ENCODE data around the gene MAST4.
A peak's percentile ranks its signal among the peaks of the same experiment; 100 is the strongest.

MAST4 gene

DNA sequence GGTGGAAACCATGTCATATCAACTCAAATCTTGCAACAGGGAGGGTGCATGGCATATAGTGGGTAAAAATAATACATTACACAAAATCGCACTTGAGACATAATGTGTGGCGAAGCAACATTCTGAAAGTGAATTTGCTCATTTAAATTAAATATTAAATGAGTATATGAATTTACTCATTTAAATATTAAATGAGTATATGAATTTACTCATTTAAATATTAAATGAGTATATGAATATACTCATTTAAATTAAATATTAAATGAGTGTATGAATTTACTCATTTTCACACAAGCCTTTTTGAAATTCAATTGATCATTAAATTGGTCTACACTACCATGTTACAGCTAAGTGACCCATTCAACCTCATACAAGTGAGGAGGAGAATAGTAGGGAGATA is 10.5 kb downstream of the MAST4 start:
- no peak for DNase-seq

DNA sequence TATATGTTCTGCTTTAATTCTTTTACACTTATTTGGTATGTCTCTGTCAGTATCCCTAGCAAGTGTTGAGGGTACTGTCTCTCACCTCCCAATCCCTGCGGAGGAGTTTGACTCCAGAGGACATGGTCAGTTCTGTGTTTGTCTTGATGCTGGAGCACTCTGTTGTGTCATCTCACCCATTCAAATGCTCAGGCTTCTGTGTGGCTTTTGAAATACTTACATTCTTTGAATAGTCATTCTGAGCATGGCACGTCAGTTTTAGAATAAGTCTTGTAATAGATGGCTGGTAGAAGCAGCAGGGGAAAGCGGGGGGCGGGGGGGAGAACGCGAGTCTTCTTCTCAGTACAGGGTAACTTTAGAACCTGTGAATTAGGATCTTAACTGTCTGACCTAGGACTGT is 12.3 kb downstream of the MAST4 start:
- DNase-seq = no peak

DNA sequence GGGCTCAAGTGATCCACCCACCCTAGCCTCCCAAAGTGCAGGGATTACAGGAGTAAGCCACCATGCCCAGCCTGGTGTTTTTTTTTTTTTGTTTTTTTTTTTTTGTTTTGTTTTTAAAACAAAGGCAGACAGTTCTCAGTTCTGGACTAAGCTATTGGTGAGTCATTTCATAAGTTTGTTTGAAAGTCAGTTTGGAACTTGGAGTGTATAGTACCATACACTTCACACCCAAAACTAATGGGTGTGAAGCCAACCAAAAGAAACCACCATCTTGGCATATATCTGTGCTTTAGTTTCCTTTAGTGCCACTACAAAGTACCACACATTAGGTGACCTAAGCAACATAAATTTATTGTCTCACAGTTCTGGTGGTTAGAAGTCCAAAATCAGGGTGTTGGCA is 13.4 kb downstream of the MAST4 start:
- DNase-seq = no peak

DNA sequence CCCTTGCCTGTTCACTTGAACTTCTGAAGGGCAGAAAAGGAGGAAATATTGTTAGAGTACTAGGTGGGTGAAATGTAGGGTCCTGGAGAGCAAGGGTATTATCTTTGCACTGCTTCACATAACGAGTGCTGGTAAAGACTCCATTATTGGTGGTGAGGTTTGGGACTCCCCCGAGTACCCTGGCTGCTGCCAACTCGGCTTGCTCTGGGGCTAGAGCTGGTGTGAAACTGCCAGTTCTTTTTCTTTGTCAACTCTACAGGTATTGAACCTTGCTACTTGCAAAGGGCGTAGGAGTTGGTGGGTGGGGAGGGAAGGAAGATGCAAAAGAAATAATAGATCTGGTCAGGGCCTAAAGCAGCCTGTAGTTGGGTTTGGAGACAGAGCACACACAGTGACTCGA is 16.0 kb downstream of the MAST4 start:
- DNase-seq = no peak

DNA sequence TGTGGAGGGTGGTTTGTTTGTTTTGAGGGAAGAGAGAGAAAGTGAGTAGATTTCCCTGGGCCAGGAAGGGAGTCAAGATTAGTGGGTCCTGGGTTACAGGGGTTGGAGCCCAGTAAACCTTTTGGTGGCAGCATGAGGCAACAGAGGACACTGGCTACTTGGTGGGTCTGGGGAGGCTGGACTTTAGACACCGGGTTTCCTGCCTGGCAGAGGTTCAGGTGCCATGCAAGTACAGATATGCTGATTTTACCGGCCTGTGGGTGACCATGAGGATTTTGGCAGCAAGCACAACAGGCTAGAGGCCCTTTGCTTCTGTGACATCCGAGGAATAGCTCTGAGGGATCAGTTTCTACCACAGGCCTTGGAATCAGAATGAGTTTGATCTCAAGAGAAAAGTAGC is 18.9 kb downstream of the MAST4 start:
- no peak for DNase-seq

DNA sequence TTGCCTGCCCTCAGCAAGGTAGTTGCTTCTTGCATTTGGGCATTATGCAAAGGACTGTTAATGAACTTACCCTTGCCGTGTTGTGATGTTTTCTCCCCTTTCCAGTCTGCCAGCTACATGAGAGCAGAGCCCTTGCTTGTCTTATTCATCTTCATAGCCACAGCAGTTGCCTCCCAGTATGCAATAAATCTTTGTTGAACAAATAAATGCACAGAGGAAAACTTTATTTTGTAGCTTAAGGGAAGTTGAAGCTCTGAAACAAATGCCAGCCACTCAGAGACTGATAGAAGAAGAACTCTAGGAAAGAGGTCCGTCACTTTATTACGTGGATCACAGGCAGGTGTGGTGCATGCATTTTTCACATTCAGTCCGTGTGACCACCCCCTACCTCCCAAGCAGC is 19.7 kb downstream of the MAST4 start:
- DNase-seq = no peak

DNA sequence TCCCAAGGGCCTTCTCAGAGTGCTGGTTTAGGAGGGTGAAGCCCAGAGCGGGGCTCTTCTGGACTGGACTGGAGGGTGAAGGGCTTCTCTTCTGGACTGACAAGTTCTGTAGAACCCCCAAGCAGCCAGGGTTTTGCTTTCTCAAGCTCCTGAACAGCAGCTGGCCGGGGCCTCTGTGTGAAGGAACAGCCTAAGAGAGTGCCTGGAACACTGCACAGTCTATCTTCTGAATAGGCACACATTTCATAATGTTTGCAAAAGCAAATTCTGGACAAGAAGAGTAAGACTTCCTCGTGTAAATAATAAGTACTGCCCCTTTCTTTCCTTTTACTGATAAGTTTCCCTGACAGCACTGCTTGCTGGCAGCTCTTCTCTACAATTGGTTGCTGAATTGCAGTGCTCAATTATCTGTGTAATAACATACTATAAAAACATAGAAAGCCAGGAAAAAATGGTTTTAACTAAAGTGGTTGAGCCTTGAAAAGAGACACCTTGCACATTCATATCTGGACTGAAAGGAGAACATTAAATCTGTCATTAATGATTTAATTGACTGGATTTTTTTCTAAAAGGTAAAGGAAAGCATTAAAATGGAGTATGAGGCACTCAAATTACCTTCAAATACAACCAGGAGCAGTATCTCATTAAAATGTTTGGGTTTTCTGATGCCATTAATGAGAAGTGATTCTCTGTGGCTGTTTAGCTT is 20.5 kb downstream of the MAST4 start:
- DNase-seq = peak; percentile 16

DNA sequence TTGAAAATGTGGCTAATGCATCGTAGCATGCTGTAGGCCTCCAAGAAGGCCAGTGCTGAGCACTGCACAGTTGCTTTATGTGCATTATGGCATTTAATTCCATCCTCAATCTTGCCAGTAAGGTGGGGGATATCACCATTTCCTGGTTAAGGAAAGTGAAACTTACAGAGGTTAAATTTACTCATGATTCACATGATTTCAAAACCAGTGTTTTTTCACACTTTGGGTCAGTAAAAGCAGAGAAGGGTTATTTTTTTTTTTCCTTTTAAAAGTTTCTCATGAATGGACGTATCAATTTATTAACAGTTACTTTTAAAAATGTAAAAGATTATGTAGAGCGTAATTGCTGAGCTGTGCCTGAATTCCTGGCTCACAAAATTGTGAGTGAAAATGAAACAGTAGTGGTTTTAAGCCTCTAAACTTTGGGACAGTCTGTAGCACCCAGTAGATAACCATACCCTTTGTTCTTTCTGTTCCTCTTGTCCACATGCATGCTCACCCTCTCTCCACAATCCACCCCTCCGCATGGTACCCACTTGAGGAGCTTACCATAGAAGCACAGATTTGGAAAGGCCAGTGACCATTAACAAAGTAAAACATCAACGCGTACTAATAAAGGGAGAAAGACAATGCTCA is 21.2 kb downstream of the MAST4 start:
- no peak for DNase-seq

DNA sequence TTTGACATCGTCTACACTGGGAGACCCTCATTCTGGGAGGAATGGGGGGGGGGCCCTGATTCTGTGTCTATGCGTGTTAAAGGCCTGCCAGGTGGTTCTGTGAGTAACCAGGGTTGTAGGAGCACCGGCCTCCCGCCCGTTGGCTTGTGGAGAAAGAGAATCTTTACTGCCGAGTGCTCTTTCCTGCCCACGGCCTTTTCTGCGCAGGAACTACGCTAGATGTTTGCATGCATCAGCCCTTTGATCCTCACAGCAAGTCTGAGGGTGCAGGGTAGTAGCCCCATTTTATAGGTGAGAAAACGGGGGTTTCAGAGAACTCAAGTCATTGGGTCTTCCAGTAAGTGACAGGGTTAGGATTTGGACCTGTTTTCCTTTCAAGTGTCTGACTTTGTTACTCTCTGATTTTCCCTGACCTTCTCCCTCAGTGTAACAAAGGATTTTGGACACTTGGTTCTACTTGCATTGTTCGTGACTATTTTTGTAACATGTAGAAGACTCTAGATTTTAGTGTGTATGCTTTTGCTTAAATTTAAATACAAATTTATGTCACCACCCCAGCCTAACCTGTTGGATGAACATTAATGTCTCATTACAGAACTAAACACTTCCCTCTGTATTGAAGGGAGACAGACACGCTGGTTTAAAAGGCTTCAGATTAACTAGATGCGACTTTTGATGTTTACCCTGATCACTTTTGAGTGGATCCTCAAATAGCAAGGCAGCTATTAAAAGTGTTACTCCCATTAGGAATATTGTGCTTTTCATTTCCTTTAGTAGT is 22.0 kb downstream of the MAST4 start:
- peak; percentile 45 for DNase-seq

DNA sequence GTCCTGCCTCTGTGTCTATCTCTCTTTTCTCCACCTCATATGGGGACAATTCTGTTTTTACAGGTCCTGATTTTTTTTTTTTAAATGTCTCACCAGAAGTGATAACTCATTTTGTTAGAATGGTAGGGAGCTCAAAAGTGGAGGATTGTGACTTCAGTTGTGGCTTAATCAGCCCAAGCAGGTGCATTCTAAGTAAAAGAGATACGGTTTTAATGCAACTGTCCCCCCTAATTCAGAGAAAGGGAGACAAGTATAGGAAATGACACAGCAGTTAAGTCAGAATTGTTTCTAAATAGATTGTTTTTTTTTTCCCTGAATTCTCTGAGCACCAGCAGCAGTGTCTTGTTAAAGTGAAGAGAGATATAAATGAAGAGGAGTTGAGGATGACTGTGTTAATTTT is 24.5 kb downstream of the MAST4 start:
- DNase-seq = no peak

DNA sequence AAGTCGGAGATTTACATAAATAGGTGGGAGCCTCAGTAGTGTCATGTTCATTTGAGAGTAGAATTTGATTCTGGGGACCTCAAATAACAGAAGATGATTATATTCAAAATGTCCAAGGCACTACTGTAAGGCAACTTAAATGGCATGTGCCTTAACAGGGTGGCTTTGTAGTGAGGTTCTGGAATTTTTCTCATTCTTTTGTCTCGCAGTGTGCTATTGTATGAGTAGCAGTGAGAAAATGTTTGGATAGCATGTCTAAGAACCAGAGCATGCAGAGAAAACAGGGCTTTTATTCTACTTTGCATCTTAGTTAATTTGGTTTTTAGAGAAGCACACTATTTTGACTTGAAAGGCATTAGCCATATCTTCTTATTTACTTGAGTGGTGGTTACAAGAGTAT is 25.0 kb downstream of the MAST4 start:
- no peak for DNase-seq

DNA sequence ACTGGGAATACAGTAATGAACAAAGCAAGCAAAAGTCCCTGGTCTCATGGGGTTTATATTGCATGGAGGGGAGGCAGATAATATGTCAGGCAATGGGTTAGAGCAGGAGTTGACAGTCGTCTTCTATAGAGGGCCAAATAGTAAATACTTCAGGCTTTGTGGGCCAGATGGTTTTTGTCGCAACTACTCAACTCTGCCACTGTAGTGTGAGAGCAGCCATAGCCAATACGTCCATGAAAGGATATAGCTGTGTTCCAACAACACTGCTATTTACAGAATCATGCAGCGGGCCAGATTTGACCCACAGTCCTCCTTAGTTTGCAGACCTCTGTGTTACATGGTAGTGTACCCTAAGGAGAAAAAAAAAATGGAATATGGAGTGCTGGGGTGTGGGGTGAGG is 25.5 kb downstream of the MAST4 start:
- no peak for DNase-seq

DNA sequence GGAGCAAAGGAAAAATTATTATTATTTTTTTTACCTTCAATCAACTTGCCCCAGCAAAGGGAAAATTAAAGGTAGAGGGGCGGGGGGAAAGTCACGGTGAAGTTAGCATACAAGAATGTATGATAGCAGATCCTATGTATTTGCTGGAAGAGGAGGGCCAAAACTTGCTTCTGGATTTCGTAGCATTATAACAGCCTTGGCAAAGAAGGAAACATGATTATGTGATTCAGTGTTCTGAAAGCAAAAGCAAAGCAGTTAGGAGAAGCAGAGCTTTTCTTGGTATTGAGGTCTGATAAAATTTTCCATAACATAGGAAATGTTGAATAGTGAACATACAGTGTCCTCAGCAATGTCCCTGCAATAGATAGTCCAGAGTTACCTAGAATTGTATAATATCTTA is 32.4 kb downstream of the MAST4 start:
- DNase-seq = no peak

DNA sequence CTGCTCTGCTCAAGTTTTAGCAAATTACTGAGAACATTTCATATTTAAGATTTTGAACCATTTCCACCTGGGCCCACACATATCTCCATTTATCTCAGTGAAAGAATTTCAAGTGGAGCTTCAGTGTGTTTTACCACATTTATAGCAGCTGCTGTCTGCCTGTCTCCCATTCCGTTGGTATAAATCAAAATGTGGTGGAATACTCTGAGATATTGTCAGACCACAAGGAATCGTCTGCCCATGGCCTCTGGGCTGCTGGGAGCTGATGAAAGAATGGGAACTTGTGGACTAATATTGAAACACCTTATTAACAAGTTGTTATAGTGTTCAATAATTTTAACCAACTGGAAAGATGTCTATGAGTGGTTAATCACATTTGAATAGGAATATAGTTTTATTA is 33.3 kb downstream of the MAST4 start:
- no peak for DNase-seq

DNA sequence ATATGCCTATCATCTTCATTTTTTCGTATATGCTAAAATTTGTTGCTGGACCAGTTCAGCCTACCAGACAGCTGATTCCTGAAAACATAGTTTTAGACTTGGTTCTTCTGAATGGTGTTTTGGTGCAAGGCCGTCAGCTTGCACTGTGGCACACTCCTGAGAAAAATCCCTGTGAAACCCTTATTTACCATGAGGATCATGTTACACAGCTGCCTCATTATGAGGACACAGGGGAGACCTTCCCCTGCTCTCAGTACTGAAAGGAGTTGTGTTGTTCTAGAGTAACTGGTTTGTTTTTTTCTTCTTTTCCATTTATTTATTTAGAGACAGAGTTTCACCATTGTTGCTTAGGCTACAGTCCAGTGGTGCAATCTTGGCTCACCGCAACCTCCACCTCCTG is 37.6 kb downstream of the MAST4 start:
- DNase-seq = peak; percentile 91

DNA sequence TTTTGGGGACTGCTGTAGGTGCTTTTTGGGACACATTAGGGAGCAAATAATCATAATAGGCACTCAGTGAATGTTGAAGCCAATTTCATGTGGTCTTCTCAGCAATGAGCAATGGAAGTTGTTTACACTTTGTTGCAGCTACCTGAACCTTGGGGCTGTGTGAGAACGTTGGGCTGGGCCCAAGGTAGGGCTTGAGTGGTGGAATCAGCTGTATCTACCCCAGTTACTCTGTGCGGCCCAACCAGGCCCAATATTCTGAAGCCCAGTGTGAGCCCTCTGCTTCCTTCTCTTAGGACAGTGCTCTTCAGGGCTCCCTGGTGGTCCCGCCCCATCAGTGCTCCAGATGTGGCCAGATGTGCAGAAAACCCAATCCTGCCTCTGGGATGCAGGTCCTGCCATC is 38.4 kb downstream of the MAST4 start:
- DNase-seq = no peak

DNA sequence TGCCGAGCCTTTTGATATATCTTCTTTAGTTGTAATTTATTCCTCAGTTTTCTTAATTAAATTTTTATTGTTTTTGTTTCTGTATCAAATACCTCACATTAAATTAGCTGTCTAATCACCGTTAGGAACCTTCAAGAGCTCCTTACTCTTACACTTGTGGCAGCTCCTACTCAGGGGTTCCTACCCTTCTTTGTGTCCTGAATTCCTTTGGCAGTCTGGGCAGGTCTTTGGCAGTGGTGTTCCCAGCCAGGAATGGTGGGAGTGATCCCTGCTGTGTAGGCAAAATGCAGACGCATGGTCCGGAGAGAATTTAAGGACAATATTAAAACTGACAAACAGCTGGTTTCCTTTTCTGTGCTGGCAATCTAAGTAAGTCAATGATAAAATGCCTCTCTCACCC is 41.8 kb downstream of the MAST4 start:
- no peak for DNase-seq

DNA sequence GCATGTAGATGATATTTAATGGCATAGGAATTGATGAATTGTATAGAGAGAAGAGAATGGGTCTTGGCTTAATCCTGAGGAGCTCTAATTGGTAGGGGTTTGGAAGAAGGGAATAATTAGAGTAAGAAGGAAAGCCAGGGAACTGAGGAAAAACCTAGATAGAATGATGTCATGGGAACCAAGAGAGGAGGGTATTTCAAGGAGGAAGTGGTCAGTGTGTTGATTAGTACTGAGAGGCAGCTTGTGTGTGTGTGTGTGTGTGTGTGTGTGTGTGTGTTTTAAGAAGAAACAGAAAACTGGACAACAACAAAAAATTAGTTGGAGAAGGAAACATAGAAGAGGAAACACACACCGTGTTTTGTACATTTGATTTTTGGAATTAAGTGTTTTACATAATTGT is 42.8 kb downstream of the MAST4 start:
- no peak for DNase-seq

DNA sequence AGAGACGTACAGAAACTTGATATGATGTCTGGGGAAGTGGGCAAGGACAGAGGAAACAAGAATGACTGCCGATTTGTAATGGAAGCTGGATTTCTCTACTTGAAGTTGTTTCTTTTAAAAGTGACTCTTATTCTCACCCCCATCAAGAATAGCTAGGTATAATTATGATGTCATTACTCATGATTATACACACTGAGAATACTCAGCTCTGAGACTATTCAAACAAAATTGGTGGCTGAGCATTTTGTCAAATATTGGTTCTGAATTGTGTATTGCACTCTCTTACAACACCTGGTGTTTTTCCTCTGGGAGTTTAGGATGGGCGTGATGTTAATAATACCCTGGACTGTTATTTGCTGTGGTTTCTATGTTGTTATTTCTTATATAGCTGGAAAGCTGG is 46.3 kb downstream of the MAST4 start:
- DNase-seq = peak; percentile 96

DNA sequence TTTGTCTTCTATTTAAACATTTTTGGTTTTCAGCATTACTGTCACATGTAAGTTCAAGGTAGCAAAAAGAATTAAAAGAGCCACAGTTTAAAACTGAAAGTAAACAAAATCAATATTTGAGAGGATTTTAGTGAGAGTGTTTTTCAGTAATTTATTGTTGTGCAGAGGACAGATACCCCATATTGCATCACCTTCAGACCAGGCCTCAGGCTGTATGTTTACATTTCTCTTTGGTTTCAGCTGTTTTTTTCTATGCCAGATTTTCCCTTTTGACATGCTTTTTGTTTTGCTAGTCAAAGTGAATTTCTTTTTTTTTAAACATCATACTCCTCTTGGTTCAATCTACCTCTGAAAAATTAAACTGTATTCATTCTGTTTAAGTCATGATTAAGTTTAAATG is 47.2 kb downstream of the MAST4 start:
- DNase-seq = peak; percentile 48

DNA sequence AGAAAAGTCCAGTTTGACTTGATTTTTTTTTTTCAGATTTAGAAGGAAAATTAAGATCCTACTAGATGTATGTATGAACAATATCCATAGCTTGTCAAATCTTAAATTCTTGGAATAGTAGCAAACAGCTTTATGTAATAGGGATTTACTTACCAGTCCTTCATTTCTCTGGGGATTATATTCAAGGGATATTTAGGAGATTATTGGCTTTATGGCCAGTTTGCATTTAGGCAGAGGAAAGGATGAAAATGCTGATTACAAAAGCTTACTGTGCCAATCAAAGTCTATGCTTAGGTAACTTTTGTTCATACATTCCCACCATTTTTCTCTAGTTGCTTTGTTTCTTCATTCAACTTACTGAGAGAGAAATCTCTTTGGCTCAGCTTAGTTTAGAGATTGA is 47.9 kb downstream of the MAST4 start:
- DNase-seq = no peak

DNA sequence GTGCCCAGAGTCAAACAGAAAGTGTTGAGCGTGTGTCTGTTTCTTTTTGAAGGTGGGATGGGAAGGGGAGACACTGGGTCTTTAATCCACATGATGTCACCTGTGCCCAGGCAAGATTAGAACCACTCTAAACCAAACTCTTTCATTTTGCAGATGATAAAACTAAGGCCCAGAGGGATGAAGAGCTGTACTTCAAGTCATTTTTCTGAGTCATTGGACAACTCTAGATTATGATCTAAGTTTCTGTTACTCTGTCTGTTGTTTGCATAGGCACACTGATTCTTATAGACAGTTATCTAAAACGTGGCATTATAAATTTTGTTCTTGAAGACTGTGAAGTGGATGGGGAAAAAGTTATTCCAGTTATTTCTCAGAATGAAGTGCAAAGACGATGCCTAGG is 48.8 kb downstream of the MAST4 start:
- DNase-seq = no peak

DNA sequence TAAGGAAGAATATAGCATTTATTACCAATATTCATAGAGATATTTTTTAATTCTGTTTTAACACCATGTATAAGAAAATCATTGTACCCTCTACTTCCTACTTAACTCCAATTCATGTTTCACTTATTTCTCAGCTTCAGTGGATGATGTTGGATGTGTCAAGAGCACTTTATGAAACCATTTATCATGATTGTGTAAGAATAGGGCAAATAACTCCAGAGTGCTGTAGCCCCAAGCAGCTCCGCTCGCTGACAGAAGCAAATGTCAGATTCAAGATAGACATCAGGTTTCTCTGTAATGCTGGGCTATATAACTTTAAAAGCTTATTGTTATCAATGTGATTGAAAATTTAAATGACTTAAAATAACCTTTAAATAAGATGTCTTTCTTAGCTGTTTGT is 50.4 kb downstream of the MAST4 start:
- DNase-seq = no peak

DNA sequence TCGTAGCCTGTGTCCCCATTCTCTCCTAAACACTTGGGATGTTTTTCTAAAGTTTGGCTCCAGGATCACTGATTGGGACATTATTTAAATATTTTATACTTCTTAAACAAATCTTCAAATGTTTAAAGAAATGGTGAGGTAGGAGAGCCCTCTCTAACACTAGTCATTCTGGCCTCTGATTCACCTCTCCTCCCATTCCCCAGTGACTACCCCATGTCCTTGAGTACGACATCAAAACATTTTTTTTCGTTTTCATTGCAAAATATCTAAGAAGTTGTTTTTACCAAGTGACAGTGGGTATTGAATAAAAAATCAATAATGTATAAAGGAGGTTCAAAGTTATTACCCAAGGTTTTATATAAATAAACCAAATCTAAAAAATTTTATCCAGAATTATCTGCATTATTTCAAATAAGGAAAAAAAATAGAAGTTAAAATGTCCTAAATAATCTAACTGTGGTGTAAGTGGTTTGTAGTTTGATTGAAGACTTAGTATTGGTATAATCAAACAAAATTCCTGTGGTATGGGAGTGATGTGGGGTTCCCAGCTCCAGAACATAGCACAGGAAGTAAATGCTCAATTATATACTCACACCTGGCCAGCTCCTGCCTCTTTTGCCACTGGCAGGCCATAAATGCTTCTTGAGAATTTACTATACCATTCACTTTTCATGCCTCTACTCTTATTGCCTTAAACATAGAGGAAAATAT is 51.1 kb downstream of the MAST4 start:
- no peak for DNase-seq
